B cell (primary cell): ENCODE results near the gene TTF2. TPM values are rescaled to one million over a fixed set of nuclear protein-coding genes. Genes with fewer than 3 reads are reported as not detected.
A peak's percentile ranks its signal among the peaks of the same experiment; 100 is the strongest.

Source experiments
- ATAC-seq: fragments of 200-7000 bp; cut with Tn5 transposase; one replicate; pipeline ENCODE4 v1.10.0; 2021; ENCODE audit warnings: low read depth, mild to moderate bottlenecking, moderate number of reproducible peaks, moderate library complexity
- CTCF ChIA-PET: fragments of 350-600 bp; sonication (Branson Sonifier 250); formaldehyde crosslinking; loops from one replicate; lab custom pipeline; 2021; ENCODE audit warnings: antibody characterized with exemption, inconsistent platforms; lab: Charles Lee
- POLR2A ChIA-PET: fragments of 350-600 bp; sonication (Branson Sonifier 250); formaldehyde crosslinking; loops from one replicate; lab custom pipeline; 2021; ENCODE audit warnings: antibody characterized with exemption; lab: Charles Lee
- DNase-seq: peaks from one replicate; pipeline ENCODE4 v3.0.0; 2013
- H2AFZ ChIP-seq: 2 replicates; pipeline ENCODE4 v1.6.1; 2012; ENCODE audit warnings: mild to moderate bottlenecking, low read depth, low read length; ENCODE audit not compliant: insufficient read depth, poor library complexity, severe bottlenecking
- H3K27ac ChIP-seq, 2 donors: 1 replicate in 1 of 2; 2 replicates in 1 of 2; pipeline ENCODE4 v1.5.1; 2012 to 2013; ENCODE audit warnings: low read length in 2 of 2, mild to moderate bottlenecking in 2 of 2, moderate library complexity in 1 of 2
- H3K27me3 ChIP-seq, 4 experiments: fragments of 200-600 bp in 1 of 4; sonication (generic) in 1 of 4; replicated peaks in 1 of 4; 1 replicate in 2 of 4; 2 replicates in 2 of 4; pipeline versions ENCODE4 v1.6.1 to v1.7.0; 2013 to 2016; ENCODE audit warnings: low read length in 3 of 4, mild to moderate bottlenecking in 2 of 4, mixed read lengths in 1 of 4, moderate library complexity in 1 of 4; ENCODE audit not compliant: insufficient read depth in 4 of 4, control insufficient read depth in 3 of 4; ENCODE audit errors: control extremely low read depth in 1 of 4
- H3K36me3 ChIP-seq, 2 experiments: replicated peaks in 1 of 2; 1 replicate in 1 of 2; 2 replicates in 1 of 2; pipeline versions ENCODE4 v1.6.1 to v1.7.1; 2013; ENCODE audit warnings: low read length in 1 of 2; ENCODE audit not compliant: insufficient read depth in 2 of 2, control insufficient read depth in 1 of 2; ENCODE audit errors: control extremely low read depth in 1 of 2, extremely low read depth in 1 of 2
- H3K4me1 ChIP-seq, 2 donors: fragments of 200-600 bp in 1 of 2; sonication (generic) in 1 of 2; 1 replicate in 1 of 2; 2 replicates in 1 of 2; pipeline versions ENCODE4 v1.5.1 to v1.6.1; 2013 to 2017; ENCODE audit warnings: low read length in 2 of 2; ENCODE audit not compliant: control insufficient read depth in 2 of 2, insufficient read depth in 2 of 2
- H3K4me2 ChIP-seq: replicated peaks from 2 replicates; pipeline ENCODE3; 2012; ENCODE audit warnings: mild to moderate bottlenecking, low read depth, low read length; ENCODE audit not compliant: poor library complexity, severe bottlenecking
- H3K4me3 ChIP-seq, 5 experiments: fragments of 200-600 bp in 1 of 5; sonication (generic) in 1 of 5; 1 replicate in 3 of 5; 2 replicates in 2 of 5; pipeline versions ENCODE4 v1.5.1 to v1.7.0; 2011 to 2016; ENCODE audit warnings: low read length in 4 of 5, mild to moderate bottlenecking in 4 of 5, low read depth in 2 of 5, control low read depth in 1 of 5, moderate library complexity in 1 of 5; ENCODE audit not compliant: insufficient read depth in 1 of 5; ENCODE audit errors: control extremely low read depth in 1 of 5, extremely low read depth in 1 of 5
- H3K79me2 ChIP-seq: fragments of 200-600 bp; sonication (generic); one replicate; pipeline ENCODE4 v1.6.0; 2016; ENCODE audit warnings: low read length; ENCODE audit not compliant: control insufficient read depth, insufficient read depth
- H3K9ac ChIP-seq: fragments of 200-600 bp; sonication (generic); 2 replicates; pipeline ENCODE4 v1.6.1; 2017; ENCODE audit warnings: mild to moderate bottlenecking, low read length, moderate library complexity
- H3K9me3 ChIP-seq, 3 donors: one replicate each; pipeline versions ENCODE4 v1.6.1 to v1.7.1; 2013; ENCODE audit warnings: low read length in 2 of 3; ENCODE audit not compliant: control insufficient read depth in 2 of 3, insufficient read depth in 1 of 3; ENCODE audit errors: control extremely low read depth in 1 of 3
- H4K20me1 ChIP-seq: 2 replicates; pipeline ENCODE4 v1.6.0; 2012; ENCODE audit warnings: mild to moderate bottlenecking, low read length; ENCODE audit not compliant: insufficient read depth, control insufficient read depth, poor library complexity, severe bottlenecking
- H3K27ac Mint-ChIP-seq: one replicate; pipeline ENCODE4 v1.8.0; 2021; ENCODE audit warnings: mixed read lengths
- H3K27me3 Mint-ChIP-seq: one replicate; pipeline ENCODE4 v1.8.0; 2021; ENCODE audit warnings: mixed read lengths
- H3K4me1 Mint-ChIP-seq: one replicate; pipeline ENCODE4 v1.8.0; 2021; ENCODE audit warnings: mixed read lengths
- H3K4me3 Mint-ChIP-seq: one replicate; pipeline ENCODE4 v1.8.0; 2021; ENCODE audit warnings: mixed read lengths
- H3K9me3 Mint-ChIP-seq: one replicate; pipeline ENCODE4 v1.8.0; 2022; ENCODE audit warnings: mixed read lengths; ENCODE audit not compliant: insufficient read depth
- EZH2 ChIP-seq: IDR thresholded peaks from 2 replicates; pipeline ENCODE4 v1.6.1; 2012; ENCODE audit warnings: borderline replicate concordance, low read depth, mild to moderate bottlenecking, moderate library complexity, low read length; ENCODE audit not compliant: insufficient read depth, poor library complexity, severe bottlenecking
- WGBS: methylation state at CpG from one replicate; pipeline ENCODE4 v1.1.5; 2013; ENCODE audit warnings: missing lambda C conversion rate; ENCODE audit not compliant: insufficient coverage; 5-methylcytosine and 5-hydroxymethylcytosine counted together
- intact Hi-C: fragments of 100-400 bp; cut with micrococcal nuclease; formaldehyde crosslinking; loops from one replicate; pipeline ENCODE4 v1.10.0; 2022
- polyA plus RNA-seq: library from polyadenylated mRNA; depleted of rRNA; stranded (reverse); fragments of >200 nt; gene quantifications from 2 replicates; pipeline ENCODE4 v1.2.3, GENCODE V29; 2012
- total RNA-seq, 2 donors: library from RNA; stranded (reverse); fragments of 120-200 nt in 1 of 2; gene quantifications; 1 replicate in 1 of 2; 2 replicates in 1 of 2; pipeline versions ENCODE4 v1.2.3 to v1.2.4, GENCODE V29; 2013 to 2022
- TF ChIP-seq, protein P1 (sequence below): fragments of 200-600 bp; IDR thresholded peaks from one replicate; pipeline ENCODE4 v1.8.0; 2022; ENCODE audit warnings: antibody characterized with exemption, mild to moderate bottlenecking

TTF2 gene
- total and polyA plus RNA-seq, 2 donors (not counting 1 experiment from before 2014, with no cell fraction given): 11.3 to 28.9 TPM

DNA sequence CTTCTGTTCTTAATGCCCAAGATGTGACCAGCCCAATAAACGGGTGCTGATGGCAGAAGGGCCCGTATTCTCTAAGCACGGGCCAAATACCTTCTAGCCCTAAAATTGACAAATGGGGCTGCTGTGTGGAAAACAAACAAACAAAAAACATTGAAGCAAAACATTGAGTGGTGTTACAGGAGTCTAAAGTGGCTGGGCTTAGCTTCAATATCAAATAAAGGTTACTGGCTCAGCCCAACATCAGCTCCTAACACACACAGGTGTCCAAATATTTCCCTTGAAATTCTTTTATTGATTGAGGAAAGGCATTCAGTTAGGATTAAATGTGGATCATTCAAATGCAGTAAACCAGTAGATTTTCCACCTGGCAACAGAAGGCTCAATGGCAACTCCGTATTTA, 13.3 kb upstream of the TTF2 start:
- intact Hi-C loops: no loop called here
- H3K27me3 Mint-ChIP-seq: no peaks in the 10 kb centered on the region
- H3K4me3 Mint-ChIP-seq: no peak overlapping the region
- DNase-seq: no peak
- Histone ChIP-seq H3K4me3 (no peak overlapping the region), H3K36me3 (no peaks in the 10 kb centered on the region), H3K79me2 (no peaks in the 10 kb centered on the region), H3K9me3 (no peaks in the 10 kb centered on the region), H3K27me3 (no peaks in the 10 kb centered on the region), H3K27ac (no peak overlapping the region), H4K20me1 (no peaks in the 10 kb centered on the region), H3K9ac (no peak overlapping the region), H3K4me1 (peaks cover 42 to 43% of the 10 kb centered on the region in 2 donors), H3K4me2 (no peak overlapping the region), H2AFZ (no peak overlapping the region)
- TF ChIP-seq, protein P1, sequence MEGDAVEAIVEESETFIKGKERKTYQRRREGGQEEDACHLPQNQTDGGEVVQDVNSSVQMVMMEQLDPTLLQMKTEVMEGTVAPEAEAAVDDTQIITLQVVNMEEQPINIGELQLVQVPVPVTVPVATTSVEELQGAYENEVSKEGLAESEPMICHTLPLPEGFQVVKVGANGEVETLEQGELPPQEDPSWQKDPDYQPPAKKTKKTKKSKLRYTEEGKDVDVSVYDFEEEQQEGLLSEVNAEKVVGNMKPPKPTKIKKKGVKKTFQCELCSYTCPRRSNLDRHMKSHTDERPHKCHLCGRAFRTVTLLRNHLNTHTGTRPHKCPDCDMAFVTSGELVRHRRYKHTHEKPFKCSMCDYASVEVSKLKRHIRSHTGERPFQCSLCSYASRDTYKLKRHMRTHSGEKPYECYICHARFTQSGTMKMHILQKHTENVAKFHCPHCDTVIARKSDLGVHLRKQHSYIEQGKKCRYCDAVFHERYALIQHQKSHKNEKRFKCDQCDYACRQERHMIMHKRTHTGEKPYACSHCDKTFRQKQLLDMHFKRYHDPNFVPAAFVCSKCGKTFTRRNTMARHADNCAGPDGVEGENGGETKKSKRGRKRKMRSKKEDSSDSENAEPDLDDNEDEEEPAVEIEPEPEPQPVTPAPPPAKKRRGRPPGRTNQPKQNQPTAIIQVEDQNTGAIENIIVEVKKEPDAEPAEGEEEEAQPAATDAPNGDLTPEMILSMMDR: no peak
- TF ChIP-seq EZH2: no peak
- ATAC-seq: no peak
- ChIA-PET POLR2A (no interaction called here), CTCF (interaction anchor here (0.6 kb wide), 1 partner anchor 13 kb away, joined by 3 read pairs; no protein-coding TSS in a partner anchor)
- WGBS: 100% methylated on average over 1 of the region's 4 CpGs
- peaks cover 41% of the 10 kb centered on the region for H3K4me1 Mint-ChIP-seq
- H3K27ac Mint-ChIP-seq: no peak overlapping the region
- no peaks in the 10 kb centered on the region for H3K9me3 Mint-ChIP-seq

DNA sequence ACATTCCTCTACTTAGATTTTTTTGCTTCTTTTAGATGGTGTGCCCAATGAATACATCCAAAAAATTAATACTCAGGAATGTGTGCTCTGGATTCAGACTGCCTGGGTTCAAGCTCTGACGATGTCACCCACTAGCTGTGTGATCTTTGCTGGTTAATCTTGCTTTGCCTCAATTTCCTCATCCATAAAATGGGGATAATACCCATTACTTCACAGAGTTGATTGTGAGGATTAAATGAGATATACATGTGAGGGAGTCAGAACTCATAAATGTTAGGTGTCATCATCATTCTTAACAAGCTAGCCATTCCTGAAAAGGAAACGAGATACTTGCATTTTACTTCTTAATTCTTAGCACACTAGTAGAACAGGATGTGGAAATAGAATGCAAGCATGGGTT, 12.9 kb upstream of the TTF2 start:
- WGBS: no CpG with 5 or more reads among the region's 2 CpGs
- DNase-seq (no peak), ATAC-seq (no peak)
- CTCF ChIA-PET: interaction anchor here (0.6 kb wide), 1 partner anchor 12 kb away, joined by 3 read pairs; no protein-coding TSS in a partner anchor
- Histone ChIP-seq H3K4me2 (no peak overlapping the region), H3K36me3 (no peaks in the 10 kb centered on the region), H3K4me1 (peaks cover 45 to 46% of the 10 kb centered on the region in 2 donors), H3K9me3 (no peaks in the 10 kb centered on the region), H4K20me1 (no peaks in the 10 kb centered on the region), H3K9ac (no peak overlapping the region), H3K27ac (peak overlapping the region in 1 of 2 donors; percentile 73), H2AFZ (no peak overlapping the region), H3K79me2 (no peaks in the 10 kb centered on the region), H3K27me3 (no peaks in the 10 kb centered on the region), H3K4me3 (no peak overlapping the region)
- H3K4me1 Mint-ChIP-seq: peaks cover 43% of the 10 kb centered on the region
- intact Hi-C loops: no loop called here
- no peak for TF ChIP-seq EZH2
- TF ChIP-seq, protein P1: no peak
- H3K27ac Mint-ChIP-seq: no peak overlapping the region
- H3K27me3 Mint-ChIP-seq: no peaks in the 10 kb centered on the region
- no peaks in the 10 kb centered on the region for H3K9me3 Mint-ChIP-seq
- POLR2A ChIA-PET: no interaction called here
- no peak overlapping the region for H3K4me3 Mint-ChIP-seq
